T follicular helper cell (primary cell): Measurements from ENCODE around the gene EPS8.
"Not testable (repeated sequence)": the region's sequence is repeated elsewhere in the genome, so short reads cannot be mapped to it uniquely, and the experiment has no call there.

Experiments
- DNase-seq: peaks from one replicate; pipeline ENCODE4 v3.0.0-alpha.2; 2020; ENCODE audit warnings: low read depth

Gene EPS8

GRCh38 chr12:15797818-15798217 is 8.6 kb upstream of the EPS8 start:
- DNase-seq, result no peak

GRCh38 chr12:15796493-15797141 is 7.4 kb upstream of the EPS8 start:
- DNase-seq, result no peak

GRCh38 chr12:15794836-15795235 is 5.6 kb upstream of the EPS8 start:
- DNase-seq, result no peak

GRCh38 chr12:15794196-15794595 is 5.0 kb upstream of the EPS8 start:
- no peak for DNase-seq

GRCh38 chr12:15788233-15789219 is 662 bp downstream of the EPS8 start:
- DNase-seq, result no peak

- DNase-seq, result no peak
Observed at GRCh38 chr12:15787778-15788177, 1.4 kb downstream of the EPS8 start.

- DNase-seq, result no peak
Observed at GRCh38 chr12:15786772-15787171, 2.4 kb downstream of the EPS8 start.

- no peak for DNase-seq
Observed at GRCh38 chr12:15783288-15783687, 5.9 kb downstream of the EPS8 start.

GRCh38 chr12:15782667-15783066 is 6.5 kb downstream of the EPS8 start:
- no peak for DNase-seq

- no peak for DNase-seq
Observed at GRCh38 chr12:15779925-15780324, 9.3 kb downstream of the EPS8 start.

- no peak for DNase-seq
Observed at GRCh38 chr12:15778126-15778525, 11.1 kb downstream of the EPS8 start.

GRCh38 chr12:15777355-15778012 is 11.7 kb downstream of the EPS8 start:
- no peak for DNase-seq

- DNase-seq, result no peak
Observed at GRCh38 chr12:15776532-15776931, 12.7 kb downstream of the EPS8 start.

GRCh38 chr12:15774819-15775218 is 14.4 kb downstream of the EPS8 start:
- DNase-seq, result no peak

- DNase-seq, result no peak
Observed at GRCh38 chr12:15772405-15773018, 16.7 kb downstream of the EPS8 start.

- no peak for DNase-seq
Observed at GRCh38 chr12:15770581-15770980, 18.6 kb downstream of the EPS8 start.

- no peak for DNase-seq
Observed at GRCh38 chr12:15770021-15770420, 19.2 kb downstream of the EPS8 start.

GRCh38 chr12:15769586-15769985 is 19.6 kb downstream of the EPS8 start:
- DNase-seq, result no peak

GRCh38 chr12:15767301-15767700 is 21.9 kb downstream of the EPS8 start:
- no peak for DNase-seq

GRCh38 chr12:15763328-15763727 is 25.9 kb downstream of the EPS8 start:
- no peak for DNase-seq

- DNase-seq, result not testable (repeated sequence)
Observed at GRCh38 chr12:15762162-15762561, 27.0 kb downstream of the EPS8 start.

- DNase-seq, result no peak
Observed at GRCh38 chr12:15757553-15758255, 31.5 kb downstream of the EPS8 start.
